WERI-Rb-1 (cell line): ENCODE measurements around the gene FOXN3.

Source experiments
- DNase-seq: peaks from one replicate; pipeline ENCODE4 v3.0.0-alpha.2; 2020
- H3K27ac ChIP-seq: fragments of 250-450 bp; sonication (Bioruptor Pico); 2 replicates; pipeline ENCODE4 v1.5.1; 2020; ENCODE audit warnings: mild to moderate bottlenecking, moderate library complexity
- H3K27me3 ChIP-seq: fragments of 250-450 bp; sonication (Bioruptor Pico); 2 replicates; pipeline ENCODE4 v1.5.1; 2021; ENCODE audit warnings: mild to moderate bottlenecking, low read depth, moderate library complexity; ENCODE audit not compliant: insufficient read depth, severe bottlenecking
- H3K36me3 ChIP-seq: fragments of 250-450 bp; sonication (Bioruptor Pico); 2 replicates; pipeline ENCODE4 v1.5.1; 2020; ENCODE audit warnings: mild to moderate bottlenecking, moderate library complexity
- H3K4me3 ChIP-seq: 2 replicates; pipeline ENCODE4 v1.5.1; 2011; ENCODE audit warnings: low read depth, mild to moderate bottlenecking, control low read depth, low read length
- H3K9me3 ChIP-seq: fragments of 250-450 bp; sonication (Bioruptor Pico); 2 replicates; pipeline ENCODE4 v1.5.1; 2021; ENCODE audit warnings: mild to moderate bottlenecking, moderate library complexity; ENCODE audit not compliant: severe bottlenecking
- TF ChIP-seq, protein P1 (sequence below): IDR thresholded peaks from 2 replicates; pipeline ENCODE4 v1.5.1; 2011; ENCODE audit warnings: low read depth, mild to moderate bottlenecking, control low read depth, inconsistent platforms, low read length

The FOXN3 gene

DNA sequence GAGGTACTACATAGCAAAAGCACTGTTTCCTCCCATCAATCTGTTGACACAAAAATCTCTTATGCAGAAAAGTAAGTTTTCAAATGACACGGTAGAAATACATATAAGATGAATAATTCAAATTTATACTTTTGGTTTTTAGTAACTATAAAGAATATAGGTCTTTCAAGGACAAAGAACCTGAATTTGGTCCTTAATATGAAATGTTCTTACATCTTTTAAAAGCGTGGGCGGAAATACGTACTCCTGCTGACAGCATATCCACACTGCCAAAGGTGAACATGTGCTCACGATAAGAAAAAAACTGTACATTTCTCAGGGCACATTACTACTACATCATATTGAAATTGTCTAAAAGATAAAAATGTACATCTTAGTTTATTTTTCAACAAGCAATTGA lies 127.6 kb downstream of the FOXN3 start:
- Histone ChIP-seq H3K27me3 (no peaks in the 10 kb centered on the region), H3K4me3 (no peak overlapping the region), H3K36me3 (no peaks in the 10 kb centered on the region), H3K27ac (no peak overlapping the region), H3K9me3 (no peaks in the 10 kb centered on the region)
- DNase-seq, result no peak
- TF ChIP-seq, protein P1, sequence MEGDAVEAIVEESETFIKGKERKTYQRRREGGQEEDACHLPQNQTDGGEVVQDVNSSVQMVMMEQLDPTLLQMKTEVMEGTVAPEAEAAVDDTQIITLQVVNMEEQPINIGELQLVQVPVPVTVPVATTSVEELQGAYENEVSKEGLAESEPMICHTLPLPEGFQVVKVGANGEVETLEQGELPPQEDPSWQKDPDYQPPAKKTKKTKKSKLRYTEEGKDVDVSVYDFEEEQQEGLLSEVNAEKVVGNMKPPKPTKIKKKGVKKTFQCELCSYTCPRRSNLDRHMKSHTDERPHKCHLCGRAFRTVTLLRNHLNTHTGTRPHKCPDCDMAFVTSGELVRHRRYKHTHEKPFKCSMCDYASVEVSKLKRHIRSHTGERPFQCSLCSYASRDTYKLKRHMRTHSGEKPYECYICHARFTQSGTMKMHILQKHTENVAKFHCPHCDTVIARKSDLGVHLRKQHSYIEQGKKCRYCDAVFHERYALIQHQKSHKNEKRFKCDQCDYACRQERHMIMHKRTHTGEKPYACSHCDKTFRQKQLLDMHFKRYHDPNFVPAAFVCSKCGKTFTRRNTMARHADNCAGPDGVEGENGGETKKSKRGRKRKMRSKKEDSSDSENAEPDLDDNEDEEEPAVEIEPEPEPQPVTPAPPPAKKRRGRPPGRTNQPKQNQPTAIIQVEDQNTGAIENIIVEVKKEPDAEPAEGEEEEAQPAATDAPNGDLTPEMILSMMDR, result no peak

GRCh38 chr14:89288114-89288513 lies 128.9 kb downstream of the FOXN3 start:
- H3K27me3 ChIP-seq, result no peaks in the 10 kb centered on the region
- DNase-seq, result no peak
- TF ChIP-seq, protein P1, result no peak
- no peak overlapping the region for H3K4me3 ChIP-seq
- no peaks in the 10 kb centered on the region for H3K36me3 ChIP-seq
- H3K9me3 ChIP-seq, result no peaks in the 10 kb centered on the region
- no peak overlapping the region for H3K27ac ChIP-seq

GRCh38 chr14:89284333-89285058 lies 132.5 kb downstream of the FOXN3 start:
- Histone ChIP-seq H3K27ac (no peak overlapping the region), H3K36me3 (no peaks in the 10 kb centered on the region), H3K9me3 (no peaks in the 10 kb centered on the region), H3K27me3 (no peaks in the 10 kb centered on the region), H3K4me3 (no peak overlapping the region)
- DNase-seq, result no peak
- TF ChIP-seq, protein P1, result no peak

- Histone ChIP-seq H3K27me3 (no peaks in the 10 kb centered on the region), H3K9me3 (no peaks in the 10 kb centered on the region), H3K36me3 (no peaks in the 10 kb centered on the region), H3K4me3 (no peak overlapping the region), H3K27ac (no peak overlapping the region)
- TF ChIP-seq, protein P1, result no peak
- DNase-seq, result no peak
Observed at GRCh38 chr14:89283327-89284060, 133.5 kb downstream of the FOXN3 start.

DNA sequence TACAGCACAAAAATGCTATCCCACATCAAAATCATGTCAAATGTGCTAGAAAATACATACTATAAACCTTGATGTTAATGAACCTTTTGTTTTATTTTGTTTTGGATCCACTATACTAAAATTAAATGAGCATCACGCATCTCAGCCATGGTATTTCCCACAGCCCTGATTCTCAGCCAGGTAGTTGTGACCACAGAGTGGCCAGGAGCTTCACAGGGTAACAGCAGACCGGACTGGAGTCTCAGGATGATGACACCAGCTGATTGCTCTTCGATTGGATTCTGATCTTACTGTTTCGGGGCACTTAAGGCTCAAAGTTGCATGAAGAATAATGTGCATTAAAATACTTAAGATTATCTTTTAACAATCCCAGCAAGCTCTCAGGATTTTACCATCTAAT lies 134.8 kb downstream of the FOXN3 start:
- TF ChIP-seq, protein P1, result no peak
- H3K9me3 ChIP-seq, result no peaks in the 10 kb centered on the region

More for the DNA sequence above, 134.8 kb downstream of the FOXN3 start:
- no peaks in the 10 kb centered on the region for H3K27me3 ChIP-seq
- no peak for DNase-seq
- H3K27ac ChIP-seq, result no peak overlapping the region
- no peaks in the 10 kb centered on the region for H3K36me3 ChIP-seq
- H3K4me3 ChIP-seq, result no peak overlapping the region
